ENCODE data around the gene GPBAR1.
A peak's percentile ranks its signal among the peaks of the same experiment; 100 is the strongest.

The GPBAR1 gene

GRCh38 chr2:218260742-218261422 lies at the start of gene GPBAR1:
Gene GPBAR1, plus strand, starts transcription at chr2:218261015. Its CDS starts 1,710 bp downstream, at chr2:218262725.
- no peak for DNase-seq (ENCODE audit: low read depth)

GRCh38 chr2:218214116-218214515 lies 46.7 kb upstream of the GPBAR1 start:
- no peak for DNase-seq (ENCODE audit: low read depth)

GRCh38 chr2:218216336-218216673 lies 44.5 kb upstream of the GPBAR1 start:
- no peak for DNase-seq (ENCODE audit: low read depth)

- DNase-seq (ENCODE audit: low read depth): peak; percentile 96
Observed at GRCh38 chr2:218216674-218217359, 44.0 kb upstream of the GPBAR1 start, which contains the start of gene ARPC2. Gene ARPC2, plus strand, starts transcription at chr2:218217189. Its CDS starts 282 bp downstream, at chr2:218217471.

GRCh38 chr2:218217360-218218267 lies 43.2 kb upstream of the GPBAR1 start:
- peak; percentile 59 for DNase-seq (ENCODE audit: low read depth)

GRCh38 chr2:218218268-218219185 lies 42.3 kb upstream of the GPBAR1 start:
- peak; percentile 24 for DNase-seq (ENCODE audit: low read depth)

- no peak for DNase-seq (ENCODE audit: low read depth)
Observed at GRCh38 chr2:218219934-218220333, 40.9 kb upstream of the GPBAR1 start.

GRCh38 chr2:218221000-218221399 lies 39.8 kb upstream of the GPBAR1 start:
- no peak for DNase-seq (ENCODE audit: low read depth)

- DNase-seq (ENCODE audit: low read depth): peak; percentile 53
Observed at GRCh38 chr2:218223046-218223445, 37.8 kb upstream of the GPBAR1 start.

GRCh38 chr2:218224186-218224585 lies 36.6 kb upstream of the GPBAR1 start:
- peak; percentile 24 for DNase-seq (ENCODE audit: low read depth)

- DNase-seq (ENCODE audit: low read depth): no peak
Observed at GRCh38 chr2:218226903-218227302, 33.9 kb upstream of the GPBAR1 start.

GRCh38 chr2:218228366-218229090 lies 32.3 kb upstream of the GPBAR1 start:
- peak; percentile 54 for DNase-seq (ENCODE audit: low read depth)

- DNase-seq (ENCODE audit: low read depth): peak; percentile 85
Observed at GRCh38 chr2:218229239-218229638, 31.6 kb upstream of the GPBAR1 start.

- peak; percentile 69 for DNase-seq (ENCODE audit: low read depth)
Observed at GRCh38 chr2:218229851-218230250, 31.0 kb upstream of the GPBAR1 start.

GRCh38 chr2:218230882-218231281 lies 29.9 kb upstream of the GPBAR1 start:
- DNase-seq (ENCODE audit: low read depth): peak; percentile 69

- DNase-seq (ENCODE audit: low read depth): no peak
Observed at GRCh38 chr2:218233543-218233942, 27.3 kb upstream of the GPBAR1 start.

- no peak for DNase-seq (ENCODE audit: low read depth)
Observed at GRCh38 chr2:218234521-218234920, 26.3 kb upstream of the GPBAR1 start.

GRCh38 chr2:218235017-218235416 lies 25.8 kb upstream of the GPBAR1 start:
- no peak for DNase-seq (ENCODE audit: low read depth)

GRCh38 chr2:218236829-218237228 lies 24.0 kb upstream of the GPBAR1 start:
- no peak for DNase-seq (ENCODE audit: low read depth)

- no peak for DNase-seq (ENCODE audit: low read depth)
Observed at GRCh38 chr2:218238887-218239286, 21.9 kb upstream of the GPBAR1 start.

GRCh38 chr2:218244204-218244603 lies 16.6 kb upstream of the GPBAR1 start:
- no peak for DNase-seq (ENCODE audit: low read depth)

Measured in ELR (cell line).